Gastroesophageal sphincter (tissue), 3 donors: ENCODE results near the gene TMPRSS4.

ENCODE experiments used
- CTCF ChIP-seq, 4 experiments: fragments of 200-600 bp in 2 of 4; fragments of 450-650 bp in 2 of 4; sonication (generic) in 1 of 4; IDR thresholded peaks; one replicate each; pipeline ENCODE4 v1.5.1; 2017 to 2019; ENCODE audit warnings: antibody characterized with exemption in 4 of 4, mild to moderate bottlenecking in 2 of 4, moderate library complexity in 2 of 4
- POLR2AphosphoS5 ChIP-seq: sonication (generic); formaldehyde crosslinking; IDR thresholded peaks from one replicate; pipeline ENCODE4 v1.6.1; 2017; ENCODE audit warnings: antibody characterized with exemption

GRCh38 chr11:118065384-118065783 lies 11.5 kb upstream of the TMPRSS4 start:
- TF ChIP-seq POLR2AphosphoS5 (no peak), CTCF (IDR thresholded peaks at IDR 0.05) (no peak)
